DMS153 (cell line): ENCODE results near the gene TNFAIP8L2.
"Not testable (repeated sequence)": the region's sequence is repeated elsewhere in the genome, so short reads cannot be mapped to it uniquely, and the experiment has no call there.

ENCODE experiments used
- DNase-seq: peaks from one replicate; lab custom pipeline; 2025; lab: John Stamatoyannopoulos, UW

The TNFAIP8L2 gene

DNA sequence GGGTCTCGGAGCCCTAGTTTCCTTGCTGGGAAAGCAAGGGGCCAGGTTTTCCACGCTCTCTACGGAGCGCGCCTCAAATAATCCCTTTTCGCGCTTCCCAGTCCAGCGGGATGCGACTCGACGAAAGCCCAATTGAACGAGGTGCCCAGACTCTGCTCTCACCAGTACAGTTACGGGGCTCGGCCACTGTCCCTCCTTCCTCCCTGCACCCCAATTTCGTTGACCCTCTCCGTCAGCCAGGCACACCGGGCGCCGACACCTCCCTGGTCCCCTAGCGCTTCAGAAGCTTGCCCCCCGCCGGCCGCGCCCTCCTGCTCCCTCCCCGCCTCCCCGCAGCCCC, 10.4 kb upstream of the TNFAIP8L2 start:
- no peak for DNase-seq

GRCh38 chr1:151146412-151147131, 9.9 kb upstream of the TNFAIP8L2 start, which contains the start of gene SEMA6C:
TSS of gene SEMA6C (minus strand) at chr1:151146631. CDS start at chr1:151142621, 4,010 bp downstream.
- DNase-seq = peak; percentile 89

DNA sequence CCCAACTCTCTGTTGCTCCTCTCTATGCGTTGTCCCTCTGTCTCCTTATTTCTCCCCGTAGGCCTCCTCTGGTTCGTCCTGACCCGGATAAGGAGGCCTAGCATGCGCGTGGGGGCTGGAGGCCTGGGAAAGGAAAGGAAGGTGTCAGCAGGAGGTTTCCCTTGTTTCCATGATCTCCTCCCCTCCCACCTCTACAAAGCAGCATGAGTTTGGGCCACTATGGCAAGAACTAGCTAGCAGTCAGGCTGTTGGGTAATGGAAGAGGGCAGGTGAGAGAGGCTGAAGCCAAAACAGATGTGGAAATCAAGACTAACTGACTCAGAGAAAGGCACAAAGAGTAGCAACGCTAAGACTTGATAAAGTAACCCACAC, 9.3 kb upstream of the TNFAIP8L2 start:
- DNase-seq = no peak

DNA sequence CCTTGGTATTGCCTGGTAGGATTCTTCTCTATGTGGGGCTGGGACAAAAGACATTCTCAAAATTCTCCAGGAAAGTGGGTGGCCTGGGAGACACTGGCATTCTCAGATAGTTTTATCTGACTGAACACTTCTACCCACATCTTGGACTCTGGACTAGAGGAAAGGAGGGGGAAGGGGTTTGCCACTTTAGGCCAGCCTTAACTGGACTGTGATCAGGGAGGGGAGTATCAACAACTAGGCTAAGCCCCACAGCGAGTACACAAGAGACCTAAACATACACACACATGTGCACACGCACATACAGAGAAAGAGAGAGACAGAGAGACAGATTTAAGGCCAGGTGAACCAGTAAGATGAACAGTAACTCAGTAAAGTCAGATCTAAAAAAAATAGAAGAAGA, 8.8 kb upstream of the TNFAIP8L2 start:
- DNase-seq = no peak

DNA sequence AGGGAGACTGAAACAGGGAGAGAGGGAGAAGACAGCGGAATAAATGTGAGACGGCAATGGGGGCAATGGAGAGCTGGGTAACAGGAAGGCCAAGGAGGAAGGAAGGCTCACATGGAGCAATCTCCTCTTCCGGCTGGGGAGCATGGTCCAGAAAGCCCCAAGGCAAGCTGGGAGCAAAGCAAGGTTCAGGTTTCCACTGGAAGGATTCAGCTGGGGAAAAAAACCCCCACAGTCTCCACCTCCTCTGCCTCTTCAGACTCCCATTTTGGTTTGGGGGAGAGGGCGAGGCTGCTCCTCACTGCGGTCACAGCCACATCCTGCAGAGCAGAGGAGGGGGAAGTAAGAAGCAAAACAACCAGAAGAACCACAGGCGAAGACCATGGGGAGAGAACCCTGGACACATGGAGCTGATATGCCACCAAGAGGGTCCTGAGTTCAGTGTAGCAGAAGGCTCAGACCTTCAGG, 650 bp downstream of the TNFAIP8L2 start:
- no peak for DNase-seq

DNA sequence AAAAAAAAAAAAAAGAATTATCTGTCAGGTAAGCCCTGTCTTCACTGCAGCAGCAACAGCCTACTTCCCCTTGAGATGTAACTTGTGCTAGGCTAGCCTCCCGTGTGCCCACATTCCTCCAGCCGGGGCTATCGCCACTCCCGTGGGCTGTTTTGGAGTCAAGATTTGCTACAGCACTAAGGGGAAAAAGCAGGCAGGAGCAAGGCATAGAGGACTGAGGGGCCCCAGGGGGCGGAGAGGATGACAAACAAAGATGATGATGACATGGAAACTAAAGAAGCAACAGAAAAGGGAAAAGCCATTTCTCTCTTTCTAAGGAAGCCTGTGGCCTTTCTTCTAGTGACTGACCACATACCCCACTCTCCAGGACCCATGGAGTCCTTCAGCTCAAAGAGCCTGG, 1.9 kb downstream of the TNFAIP8L2 start:
- no peak for DNase-seq

DNA sequence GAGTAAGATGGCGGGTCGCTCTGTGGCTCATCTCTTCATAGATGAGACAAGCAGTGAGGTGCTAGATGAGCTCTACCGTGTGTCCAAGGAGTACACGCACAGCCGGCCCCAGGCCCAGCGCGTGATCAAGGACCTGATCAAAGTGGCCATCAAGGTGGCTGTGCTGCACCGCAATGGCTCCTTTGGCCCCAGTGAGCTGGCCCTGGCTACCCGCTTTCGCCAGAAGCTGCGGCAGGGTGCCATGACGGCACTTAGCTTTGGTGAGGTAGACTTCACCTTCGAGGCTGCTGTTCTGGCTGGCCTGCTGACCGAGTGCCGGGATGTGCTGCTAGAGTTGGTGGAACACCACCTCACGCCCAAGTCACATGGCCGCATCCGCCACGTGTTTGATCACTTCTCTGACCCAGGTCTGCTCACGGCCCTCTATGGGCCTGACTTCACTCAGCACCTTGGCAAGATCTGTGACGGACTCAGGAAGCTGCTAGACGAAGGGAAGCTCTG, 2.4 kb downstream of the TNFAIP8L2 start:
- DNase-seq = no peak

- DNase-seq = no peak
These were observed 2.9 kb downstream of the TNFAIP8L2 start for GRCh38 chr1:151159373-151159772.

GRCh38 chr1:151164732-151165280, 8.4 kb downstream of the TNFAIP8L2 start:
- DNase-seq = no peak

DNA sequence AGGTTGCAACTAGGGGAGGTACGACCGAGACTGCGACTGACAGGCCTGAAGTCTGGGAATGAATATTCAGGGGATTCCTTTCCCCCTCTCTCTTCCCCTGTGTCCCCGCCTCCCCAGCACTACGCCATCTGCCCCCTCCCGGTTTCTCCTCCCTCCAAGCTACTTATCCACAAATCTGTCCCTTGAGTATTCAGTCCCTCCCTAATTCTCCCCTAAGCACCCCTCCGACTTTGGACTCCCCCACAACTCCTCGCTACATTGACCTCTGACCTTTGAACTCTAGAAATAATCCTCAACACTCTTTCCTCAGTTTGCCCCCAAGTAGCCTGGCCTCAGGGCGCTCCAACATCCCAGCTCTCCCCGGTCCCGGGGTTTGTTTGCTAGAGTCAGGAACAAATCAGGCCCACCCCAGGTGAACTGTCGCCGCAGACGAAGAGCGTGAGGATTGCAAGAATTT, 8.9 kb downstream of the TNFAIP8L2 start:
- no peak for DNase-seq

DNA sequence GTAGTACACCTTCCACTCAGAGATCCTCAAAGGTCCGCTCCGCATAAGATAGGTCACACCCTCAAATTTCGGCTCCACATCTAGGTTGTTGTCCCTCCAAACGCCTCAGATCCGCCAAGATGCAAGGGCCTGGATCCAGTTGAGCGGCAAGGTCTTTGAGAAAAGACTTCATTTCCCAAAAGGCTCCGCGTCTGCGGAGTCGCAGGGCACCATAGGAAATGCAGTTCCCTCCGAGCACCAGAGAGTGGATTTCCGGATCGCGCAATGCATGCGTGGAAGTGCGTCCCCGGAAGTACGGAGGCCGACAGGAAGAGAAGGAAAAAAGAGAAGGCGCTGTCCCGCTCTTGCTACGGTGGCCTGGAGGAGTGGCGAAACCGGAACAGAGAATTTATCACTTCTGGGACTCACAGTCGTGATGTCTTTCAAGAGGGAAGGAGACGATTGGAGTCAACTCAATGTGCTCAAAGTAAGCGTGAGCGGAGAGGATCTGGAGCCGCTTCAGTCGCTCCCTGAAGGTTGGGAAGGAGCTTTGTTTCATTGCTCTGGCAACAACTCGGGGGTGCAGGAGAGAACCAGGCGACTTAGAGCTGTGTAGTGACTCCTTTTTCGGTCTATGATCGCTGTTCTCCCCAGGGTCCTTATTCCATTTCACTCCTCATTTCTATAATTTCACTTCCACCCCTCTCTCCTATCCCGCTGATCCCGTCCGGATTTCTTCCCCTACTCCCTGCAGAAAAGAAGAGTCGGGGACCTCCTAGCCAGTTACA, 9.5 kb downstream of the TNFAIP8L2 start, which contains the start of the genes LYSMD1 and SCNM1:
Gene LYSMD1 (minus strand): TSS at position 165 of the 767 bp plus-strand sequence. CDS start 644 bp downstream, outside the sequence.
Gene SCNM1 (plus strand): TSS at position 407 of the 767 bp plus-strand sequence. CDS start 9 bp downstream, at position 416.
- peak; percentile 99 for DNase-seq

DNA sequence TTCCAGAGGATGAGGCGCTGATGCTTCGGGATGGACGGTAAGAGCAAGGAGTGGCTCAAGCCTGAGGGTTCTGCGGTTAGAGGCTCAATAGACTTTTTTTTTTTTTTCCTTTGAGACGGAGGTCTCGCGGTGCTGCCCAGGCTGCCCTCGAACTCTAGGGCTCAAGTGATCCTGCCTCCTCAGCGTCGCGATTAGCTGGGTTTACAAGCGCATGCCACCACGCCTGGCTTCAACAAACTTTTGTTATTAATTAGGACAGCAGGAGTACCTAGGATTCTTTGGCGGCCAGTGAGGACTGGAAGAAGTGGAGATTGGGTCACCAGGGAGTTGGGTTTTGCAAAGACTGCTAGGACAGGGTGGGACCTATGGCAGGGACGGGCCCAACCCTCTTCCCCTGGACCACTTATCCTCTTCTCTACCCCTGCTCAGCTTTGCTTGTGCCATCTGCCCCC, 10.1 kb downstream of the TNFAIP8L2 start:
- no peak for DNase-seq

DNA sequence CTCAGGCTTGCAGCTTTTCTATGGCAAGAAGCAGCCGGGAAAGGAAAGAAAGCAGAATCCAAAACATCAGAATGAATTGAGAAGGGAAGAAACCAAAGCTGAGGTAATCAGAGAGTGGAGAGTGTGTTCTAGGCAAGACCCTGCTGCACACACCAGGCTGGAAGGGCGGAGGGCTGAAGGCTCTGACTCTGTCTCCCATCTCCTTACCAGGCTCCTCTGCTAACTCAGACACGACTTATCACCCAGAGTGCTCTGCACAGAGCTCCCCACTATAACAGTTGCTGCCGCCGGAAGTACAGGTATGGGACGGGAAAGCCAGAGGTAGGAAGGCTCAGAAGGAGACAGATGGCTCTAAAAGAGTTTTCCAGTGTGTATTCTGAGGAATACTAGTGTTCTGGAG, 10.7 kb downstream of the TNFAIP8L2 start:
- no peak for DNase-seq

DNA sequence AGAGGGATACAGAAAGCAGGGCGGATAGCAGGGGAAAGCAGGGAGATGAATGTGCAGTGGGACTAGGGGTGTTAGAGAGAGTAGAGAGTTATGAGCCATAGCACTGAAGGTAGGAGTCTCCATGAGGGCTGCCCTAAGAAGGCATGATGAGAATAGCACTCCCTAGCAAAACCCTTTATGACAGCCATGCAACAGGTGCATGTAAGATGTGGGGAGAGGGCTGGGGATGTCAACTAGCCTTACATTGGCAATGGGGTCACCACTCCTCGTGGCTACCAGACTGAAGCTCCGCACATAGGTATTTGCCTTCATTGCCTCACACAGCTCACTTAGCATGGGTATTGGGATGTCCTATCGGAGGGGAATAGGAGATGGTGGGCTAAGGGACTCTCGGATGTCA, 14.7 kb downstream of the TNFAIP8L2 start:
- DNase-seq = no peak

GRCh38 chr1:151175041-151175741, 18.7 kb downstream of the TNFAIP8L2 start:
- no peak for DNase-seq

- no peak for DNase-seq
These were observed 19.4 kb downstream of the TNFAIP8L2 start, which contains the start of gene TMOD4 for GRCh38 chr1:151175863-151176262. TSS of gene TMOD4 (minus strand) at chr1:151175981. CDS start at chr1:151174875, 1,106 bp downstream.

GRCh38 chr1:151176514-151177045, 20.1 kb downstream of the TNFAIP8L2 start:
- DNase-seq = no peak

DNA sequence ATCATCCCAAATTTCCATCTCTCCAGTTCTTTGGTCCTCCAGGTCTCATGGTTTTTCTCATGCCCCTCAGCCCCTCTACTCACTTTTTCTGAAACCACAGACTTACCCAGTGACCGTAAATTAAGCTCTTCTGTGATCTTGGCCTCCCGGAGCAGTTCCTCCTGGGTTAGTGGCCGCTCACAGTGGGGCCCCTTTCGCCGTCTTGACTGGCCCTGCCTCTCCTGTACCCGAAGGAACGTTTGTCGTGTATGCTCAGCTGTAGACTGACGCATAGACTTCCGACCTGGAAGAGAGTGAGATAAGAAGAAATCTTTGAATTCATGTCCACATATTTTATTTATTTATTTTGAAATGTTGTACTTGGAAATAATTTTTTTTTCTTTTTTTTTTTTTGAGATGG, 27.8 kb downstream of the TNFAIP8L2 start:
- DNase-seq = no peak

DNA sequence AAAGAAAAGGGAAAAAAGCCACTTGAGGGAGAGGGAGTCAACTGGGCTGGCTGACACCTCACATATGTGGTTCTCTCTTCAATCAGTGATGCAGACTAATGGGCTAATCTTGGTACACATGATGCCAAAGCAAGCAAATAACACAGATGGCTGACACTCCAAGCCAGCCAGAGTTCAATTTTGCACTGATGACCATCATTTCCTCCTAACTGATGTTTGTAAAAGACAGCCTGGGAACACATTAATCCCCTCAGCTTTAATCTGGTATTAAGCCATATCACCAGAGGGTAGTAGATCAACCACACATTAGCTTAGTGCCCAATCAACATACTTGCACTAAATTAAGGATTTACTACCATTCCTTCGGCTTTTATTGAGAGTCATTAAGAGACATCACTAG, 30.8 kb downstream of the TNFAIP8L2 start:
- DNase-seq = no peak

- not testable (repeated sequence) for DNase-seq
These were observed 32.2 kb downstream of the TNFAIP8L2 start for GRCh38 chr1:151188667-151189066.
